Activated CD4-positive, alpha-beta memory T cell treated with anti-CD3 and anti-CD28 coated beads for 36 hours (primary cell): ENCODE results near the gene RXFP2. TPM values are rescaled to one million over a fixed set of nuclear protein-coding genes. Genes with fewer than 3 reads are reported as not detected.

ENCODE experiments used
- CTCF ChIA-PET: fragments of 350-600 bp; sonication (Branson Sonifier 250); formaldehyde crosslinking; loops from one replicate; lab custom pipeline; 2021; ENCODE audit warnings: antibody characterized with exemption, inconsistent platforms; lab: Charles Lee
- POLR2A ChIA-PET: fragments of 350-600 bp; sonication (Branson Sonifier 250); formaldehyde crosslinking; loops from one replicate; lab custom pipeline; 2021; ENCODE audit warnings: antibody characterized with exemption; lab: Charles Lee
- DNase-seq: peaks from one replicate; pipeline ENCODE4 v3.0.0-alpha.2; 2020
- H3K27ac Mint-ChIP-seq: one replicate; pipeline ENCODE4 v1.8.0; 2021; ENCODE audit warnings: mixed read lengths
- H3K27me3 Mint-ChIP-seq: one replicate; pipeline ENCODE4 v1.8.0; 2021; ENCODE audit warnings: mixed read lengths
- H3K36me3 Mint-ChIP-seq: one replicate; pipeline ENCODE4 v1.8.0; 2021; ENCODE audit warnings: mixed read lengths
- H3K4me1 Mint-ChIP-seq: one replicate; pipeline ENCODE4 v1.8.0; 2021; ENCODE audit warnings: low read depth, mixed read lengths
- H3K4me3 Mint-ChIP-seq: one replicate; pipeline ENCODE4 v1.8.0; 2021; ENCODE audit warnings: mild to moderate bottlenecking, mixed read lengths
- H3K9me3 Mint-ChIP-seq: one replicate; pipeline ENCODE4 v1.8.0; 2021; ENCODE audit warnings: mixed read lengths
- intact Hi-C: fragments of 100-400 bp; cut with micrococcal nuclease; formaldehyde crosslinking; loops from one replicate; pipeline ENCODE4 v1.15.1; 2023
- total RNA-seq, 2 experiments: library from RNA; stranded (reverse); gene quantifications; one replicate each; pipeline ENCODE4 v1.2.3, GENCODE V29; 2021

Gene RXFP2
- total RNA-seq: not detected

DNA sequence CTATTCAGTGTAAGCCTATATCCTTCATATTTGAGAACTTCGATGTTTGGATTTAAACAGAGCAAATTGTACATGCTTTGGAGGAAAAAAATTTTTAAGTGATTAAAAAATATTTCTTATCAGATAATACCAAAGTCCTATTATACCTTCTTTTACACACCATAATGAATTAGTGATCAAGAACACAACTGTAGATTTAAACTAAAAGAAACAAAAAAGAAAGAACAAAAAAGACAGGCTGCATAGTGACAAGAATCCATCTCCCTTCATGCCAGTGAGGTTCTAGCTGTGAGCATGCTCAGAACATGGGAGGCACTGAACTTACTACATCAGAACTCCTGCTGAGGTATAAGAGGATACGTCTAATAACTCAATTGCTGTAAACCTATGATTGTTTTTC, at the start of gene RXFP2:
RXFP2 (plus strand) TSS at position 301 of the 400 bp plus-strand sequence; CDS start at position 388, 87 bp downstream.
- CTCF ChIA-PET: no interaction called here
- no peaks in the 10 kb centered on the region for H3K36me3 Mint-ChIP-seq
- no peaks in the 10 kb centered on the region for H3K9me3 Mint-ChIP-seq
- POLR2A ChIA-PET: no interaction called here
- peaks cover 4% of the 10 kb centered on the region for H3K4me1 Mint-ChIP-seq
- no peak within 1 kb of the TSS for H3K27ac Mint-ChIP-seq
- intact Hi-C loops: no loop called here
- H3K27me3 Mint-ChIP-seq: peaks cover 7% of the 10 kb centered on the region
- no peak within 1 kb of the TSS for H3K4me3 Mint-ChIP-seq
- no peak for DNase-seq

GRCh38 chr13:31697290-31697689, 42.0 kb upstream of the RXFP2 start:
- Mint-ChIP-seq H3K27me3 (peaks cover 3% of the 10 kb centered on the region), H3K4me3 (no peak overlapping the region), H3K9me3 (peaks cover 9% of the 10 kb centered on the region), H3K36me3 (peaks cover 3% of the 10 kb centered on the region), H3K27ac (no peak overlapping the region), H3K4me1 (no peaks in the 10 kb centered on the region)
- intact Hi-C loops: no loop called here
- no peak for DNase-seq
- CTCF ChIA-PET: no interaction called here
- POLR2A ChIA-PET: no interaction called here

GRCh38 chr13:31699650-31700049, 39.7 kb upstream of the RXFP2 start:
- CTCF ChIA-PET: no interaction called here
- Mint-ChIP-seq H3K4me3 (no peak overlapping the region), H3K9me3 (peaks cover 6% of the 10 kb centered on the region), H3K4me1 (no peaks in the 10 kb centered on the region), H3K36me3 (peaks cover 3% of the 10 kb centered on the region), H3K27ac (no peak overlapping the region), H3K27me3 (peaks cover 3% of the 10 kb centered on the region)
- no peak for DNase-seq
- intact Hi-C loops: no loop called here
- POLR2A ChIA-PET: no interaction called here

- Mint-ChIP-seq H3K27me3 (peaks cover 2% of the 10 kb centered on the region), H3K9me3 (no peaks in the 10 kb centered on the region), H3K4me3 (no peak overlapping the region), H3K36me3 (no peaks in the 10 kb centered on the region), H3K27ac (no peak overlapping the region), H3K4me1 (no peaks in the 10 kb centered on the region)
- DNase-seq: no peak
- intact Hi-C loops: no loop called here
- ChIA-PET POLR2A (no interaction called here), CTCF (no interaction called here)
Measured at GRCh38 chr13:31703780-31704179, 35.5 kb upstream of the RXFP2 start.

GRCh38 chr13:31706105-31706504, 33.2 kb upstream of the RXFP2 start:
- Mint-ChIP-seq H3K9me3 (no peaks in the 10 kb centered on the region), H3K27me3 (no peaks in the 10 kb centered on the region), H3K27ac (no peak overlapping the region), H3K4me3 (no peak overlapping the region), H3K4me1 (no peaks in the 10 kb centered on the region), H3K36me3 (no peaks in the 10 kb centered on the region)
- DNase-seq: no peak
- intact Hi-C loops: no loop called here
- CTCF ChIA-PET: no interaction called here
- POLR2A ChIA-PET: no interaction called here

DNA sequence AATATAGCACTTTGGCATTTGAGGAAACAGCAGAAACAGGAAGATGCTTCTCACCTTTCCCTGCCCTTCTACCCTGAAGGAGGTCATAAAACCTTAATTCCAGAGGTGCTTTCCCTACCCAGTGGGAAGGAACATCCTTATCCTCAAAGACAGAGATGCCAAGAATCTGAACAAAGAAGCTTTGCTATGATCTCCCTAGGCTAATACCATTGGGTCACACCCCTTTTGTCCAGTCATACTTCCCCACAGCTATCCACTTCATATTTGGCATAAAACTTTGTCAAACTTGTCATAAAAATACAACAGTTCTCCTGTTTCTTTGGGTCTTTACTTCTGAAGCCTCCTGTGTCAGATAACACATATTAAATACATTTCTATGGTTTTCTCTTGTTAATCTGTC, 21.7 kb upstream of the RXFP2 start:
- CTCF ChIA-PET: no interaction called here
- intact Hi-C loops: no loop called here
- H3K27ac Mint-ChIP-seq: no peak overlapping the region
- peaks cover 3% of the 10 kb centered on the region for H3K27me3 Mint-ChIP-seq
- POLR2A ChIA-PET: no interaction called here
- no peaks in the 10 kb centered on the region for H3K4me1 Mint-ChIP-seq
- no peaks in the 10 kb centered on the region for H3K9me3 Mint-ChIP-seq
- no peaks in the 10 kb centered on the region for H3K36me3 Mint-ChIP-seq
- H3K4me3 Mint-ChIP-seq: no peak overlapping the region
- DNase-seq: no peak

DNA sequence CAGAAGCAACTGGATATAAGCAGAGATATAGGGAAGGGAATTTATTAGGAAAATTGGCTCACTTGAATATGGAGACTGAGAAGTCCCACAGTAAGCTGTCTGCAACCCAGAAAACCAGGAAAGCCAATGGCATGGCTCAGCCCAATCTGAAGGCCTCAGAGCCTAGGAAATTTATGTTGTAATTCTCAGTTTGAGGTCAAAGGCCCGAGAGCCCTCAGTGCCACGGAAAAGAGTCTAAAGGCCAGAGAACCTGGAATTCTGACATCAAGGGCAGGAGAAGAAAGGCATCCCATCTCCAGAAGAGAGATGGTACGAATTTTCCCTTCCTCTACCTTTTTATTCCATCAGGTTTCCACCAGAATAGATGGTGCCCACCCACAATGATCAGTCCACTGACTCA, 20.1 kb upstream of the RXFP2 start:
- no peaks in the 10 kb centered on the region for H3K4me1 Mint-ChIP-seq
- CTCF ChIA-PET: no interaction called here
- peaks cover 6% of the 10 kb centered on the region for H3K27me3 Mint-ChIP-seq
- POLR2A ChIA-PET: no interaction called here
- no peak for DNase-seq
- intact Hi-C loops: no loop called here
- no peak overlapping the region for H3K4me3 Mint-ChIP-seq
- no peaks in the 10 kb centered on the region for H3K36me3 Mint-ChIP-seq
- H3K9me3 Mint-ChIP-seq: no peaks in the 10 kb centered on the region
- H3K27ac Mint-ChIP-seq: no peak overlapping the region

DNA sequence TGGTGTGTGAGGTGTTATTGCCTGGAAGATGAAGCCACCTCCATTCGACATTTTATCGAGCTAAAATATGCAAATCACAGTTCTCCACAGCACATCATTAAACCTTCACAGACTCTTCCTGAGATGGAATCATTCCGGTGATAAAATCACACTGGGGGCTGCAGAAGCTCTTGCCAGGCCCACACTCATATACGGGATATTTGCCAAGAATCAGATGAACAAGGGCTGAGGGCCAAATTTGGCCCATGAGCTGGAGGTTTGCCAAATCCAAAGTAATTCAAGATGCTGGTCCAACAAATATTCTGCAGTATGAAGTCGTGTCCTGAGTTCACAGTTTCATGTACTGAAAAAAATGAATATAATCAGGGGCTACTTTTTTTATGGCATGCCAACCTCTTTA, 16.7 kb upstream of the RXFP2 start:
- Mint-ChIP-seq H3K4me3 (no peak overlapping the region), H3K4me1 (no peaks in the 10 kb centered on the region), H3K27me3 (peaks cover 10% of the 10 kb centered on the region), H3K27ac (no peak overlapping the region), H3K9me3 (no peaks in the 10 kb centered on the region), H3K36me3 (no peaks in the 10 kb centered on the region)
- CTCF ChIA-PET: no interaction called here
- no peak for DNase-seq
- POLR2A ChIA-PET: no interaction called here
- intact Hi-C loops: no loop called here

GRCh38 chr13:31725841-31726240, 13.5 kb upstream of the RXFP2 start:
- Mint-ChIP-seq H3K27ac (no peak overlapping the region), H3K4me1 (no peaks in the 10 kb centered on the region), H3K9me3 (no peaks in the 10 kb centered on the region), H3K27me3 (peaks cover 10% of the 10 kb centered on the region), H3K36me3 (no peaks in the 10 kb centered on the region), H3K4me3 (no peak overlapping the region)
- intact Hi-C loops: no loop called here
- POLR2A ChIA-PET: no interaction called here
- CTCF ChIA-PET: no interaction called here
- no peak for DNase-seq

- Mint-ChIP-seq H3K36me3 (no peaks in the 10 kb centered on the region), H3K27me3 (peaks cover 8% of the 10 kb centered on the region), H3K4me3 (no peak overlapping the region), H3K4me1 (peaks cover 3% of the 10 kb centered on the region), H3K9me3 (no peaks in the 10 kb centered on the region), H3K27ac (no peak overlapping the region)
- POLR2A ChIA-PET: no interaction called here
- CTCF ChIA-PET: no interaction called here
- intact Hi-C loops: no loop called here
- no peak for DNase-seq
Measured at GRCh38 chr13:31731921-31732320, 7.4 kb upstream of the RXFP2 start.

DNA sequence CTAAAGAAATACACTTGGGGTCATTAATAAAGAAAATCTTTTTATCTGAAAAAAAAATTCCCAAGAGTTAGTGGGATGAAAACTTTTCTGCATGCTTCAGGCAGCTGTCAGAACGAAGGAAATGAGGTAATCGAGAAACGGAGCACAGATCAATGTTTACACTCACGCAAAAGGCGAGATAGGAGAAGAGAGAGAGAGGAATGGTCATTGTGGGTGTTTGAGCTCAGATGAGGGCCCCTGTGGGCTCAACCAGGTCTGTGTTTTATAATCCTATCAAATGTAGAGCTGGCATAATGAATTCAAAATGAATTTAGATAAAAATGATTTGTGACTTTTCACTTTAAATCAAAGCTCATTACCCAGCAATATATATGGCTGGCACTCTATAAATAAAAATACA, 6.3 kb upstream of the RXFP2 start:
- Mint-ChIP-seq H3K4me3 (no peak overlapping the region), H3K9me3 (no peaks in the 10 kb centered on the region), H3K27ac (no peak overlapping the region), H3K36me3 (no peaks in the 10 kb centered on the region), H3K27me3 (peaks cover 8% of the 10 kb centered on the region), H3K4me1 (peaks cover 3% of the 10 kb centered on the region)
- POLR2A ChIA-PET: no interaction called here
- CTCF ChIA-PET: no interaction called here
- intact Hi-C loops: no loop called here
- no peak for DNase-seq

DNA sequence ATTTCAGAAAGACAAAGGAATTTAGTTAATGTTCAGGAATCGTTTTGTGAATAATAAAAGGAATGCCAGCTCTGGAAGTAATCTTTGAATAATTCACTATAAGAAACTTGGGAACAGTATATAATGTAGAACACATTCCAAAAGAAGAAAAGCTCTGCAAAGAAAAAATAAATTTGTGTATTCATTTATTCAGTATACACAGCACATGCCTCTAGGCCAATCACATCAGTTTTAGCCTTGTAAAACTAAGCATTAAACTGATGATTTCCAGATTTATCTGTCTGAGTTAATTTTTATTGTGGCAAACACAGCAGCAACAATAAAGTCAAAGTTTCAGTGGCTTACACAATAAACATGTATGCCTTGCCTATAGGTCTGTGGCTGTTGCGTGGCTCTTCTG, 5.7 kb upstream of the RXFP2 start:
- Mint-ChIP-seq H3K4me1 (peaks cover 3% of the 10 kb centered on the region), H3K27me3 (peaks cover 8% of the 10 kb centered on the region), H3K9me3 (no peaks in the 10 kb centered on the region), H3K36me3 (no peaks in the 10 kb centered on the region), H3K27ac (no peak overlapping the region), H3K4me3 (no peak overlapping the region)
- intact Hi-C loops: no loop called here
- no peak for DNase-seq
- POLR2A ChIA-PET: no interaction called here
- CTCF ChIA-PET: no interaction called here

GRCh38 chr13:31742097-31742734, 2.9 kb downstream of the RXFP2 start:
- peak; percentile 70 for DNase-seq
- Mint-ChIP-seq H3K4me3 (no peak overlapping the region), H3K9me3 (no peaks in the 10 kb centered on the region), H3K27me3 (peaks cover 6% of the 10 kb centered on the region), H3K27ac (no peak overlapping the region), H3K4me1 (peaks cover 4% of the 10 kb centered on the region), H3K36me3 (no peaks in the 10 kb centered on the region)
- ChIA-PET POLR2A (no interaction called here), CTCF (interaction anchor here (1.3 to 2.0 kb wide), 3 partner anchors 309 to 313 kb away, joined by 7 to 11 read pairs (median 7); no protein-coding TSS in a partner anchor)
- intact Hi-C loops: loop anchor here (1.0 to 10.0 kb wide), 3 partner anchors 311 to 542 kb away; no protein-coding TSS in a partner anchor
